Stimulated activated CD4-positive, alpha-beta T cell treated with anti-CD3 and anti-CD28 coated beads, Interleukin-4, amount 100 ng/mL, for 4 hours (primary cell): ENCODE measurements around the gene GPR137B.

ENCODE experiments used
- DNase-seq, 2 experiments: peaks; one replicate each; pipeline ENCODE4 v3.0.0-alpha.2; 2020

GPR137B gene, protein sequence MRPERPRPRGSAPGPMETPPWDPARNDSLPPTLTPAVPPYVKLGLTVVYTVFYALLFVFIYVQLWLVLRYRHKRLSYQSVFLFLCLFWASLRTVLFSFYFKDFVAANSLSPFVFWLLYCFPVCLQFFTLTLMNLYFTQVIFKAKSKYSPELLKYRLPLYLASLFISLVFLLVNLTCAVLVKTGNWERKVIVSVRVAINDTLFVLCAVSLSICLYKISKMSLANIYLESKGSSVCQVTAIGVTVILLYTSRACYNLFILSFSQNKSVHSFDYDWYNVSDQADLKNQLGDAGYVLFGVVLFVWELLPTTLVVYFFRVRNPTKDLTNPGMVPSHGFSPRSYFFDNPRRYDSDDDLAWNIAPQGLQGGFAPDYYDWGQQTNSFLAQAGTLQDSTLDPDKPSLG

GRCh38 chr1:236142253-236143103 is at the start of gene GPR137B:
GPR137B (plus strand) TSS chr1:236142539; CDS start chr1:236142623, 84 bp downstream.
- peak; percentile 56 to 70 for DNase-seq

- DNase-seq: no peak
Measured at GRCh38 chr1:236092899-236093298, 49.4 kb upstream of the GPR137B start.

DNA sequence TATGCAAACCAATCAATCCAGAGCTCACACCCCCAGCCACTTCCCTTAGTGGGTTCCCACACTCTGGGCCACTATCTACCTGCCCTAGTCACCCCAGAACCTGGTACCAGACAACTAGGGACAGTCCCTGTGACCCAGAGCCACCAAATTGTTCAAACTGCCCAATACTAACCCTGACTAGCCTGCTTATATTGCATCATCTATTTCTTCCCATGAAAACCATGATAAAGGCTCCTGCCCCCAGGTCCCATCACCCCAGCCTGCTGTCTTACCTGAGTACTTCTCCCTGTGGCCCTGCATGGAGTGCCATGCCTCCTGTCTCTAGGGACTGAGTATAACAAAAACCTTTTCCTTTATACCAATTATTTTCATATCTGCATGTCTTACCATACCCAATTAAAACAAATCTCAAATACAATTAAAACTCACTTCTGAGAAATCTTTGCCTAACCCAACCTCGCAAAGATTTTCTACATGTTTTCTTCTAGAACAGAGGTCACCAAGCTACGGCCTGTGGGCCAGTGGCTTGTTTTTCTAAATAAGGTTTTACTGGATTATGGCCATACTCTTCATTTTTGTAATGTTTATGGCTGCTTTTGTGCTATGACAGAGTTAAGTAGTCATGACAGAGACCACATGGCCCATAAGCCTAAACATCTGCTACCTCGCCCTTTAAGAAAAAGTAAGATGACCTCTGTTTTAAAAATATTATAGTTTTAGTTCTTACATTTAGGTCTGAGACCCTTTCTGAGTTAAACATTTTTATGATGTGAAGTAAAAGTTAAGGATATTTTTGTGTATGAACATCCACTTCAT is 46.4 kb upstream of the GPR137B start:
- DNase-seq: no peak

GRCh38 chr1:236096660-236097482 is 45.5 kb upstream of the GPR137B start:
- DNase-seq: peak; percentile 60 to 81

GRCh38 chr1:236098267-236098666 is 44.1 kb upstream of the GPR137B start:
- DNase-seq: no peak

DNA sequence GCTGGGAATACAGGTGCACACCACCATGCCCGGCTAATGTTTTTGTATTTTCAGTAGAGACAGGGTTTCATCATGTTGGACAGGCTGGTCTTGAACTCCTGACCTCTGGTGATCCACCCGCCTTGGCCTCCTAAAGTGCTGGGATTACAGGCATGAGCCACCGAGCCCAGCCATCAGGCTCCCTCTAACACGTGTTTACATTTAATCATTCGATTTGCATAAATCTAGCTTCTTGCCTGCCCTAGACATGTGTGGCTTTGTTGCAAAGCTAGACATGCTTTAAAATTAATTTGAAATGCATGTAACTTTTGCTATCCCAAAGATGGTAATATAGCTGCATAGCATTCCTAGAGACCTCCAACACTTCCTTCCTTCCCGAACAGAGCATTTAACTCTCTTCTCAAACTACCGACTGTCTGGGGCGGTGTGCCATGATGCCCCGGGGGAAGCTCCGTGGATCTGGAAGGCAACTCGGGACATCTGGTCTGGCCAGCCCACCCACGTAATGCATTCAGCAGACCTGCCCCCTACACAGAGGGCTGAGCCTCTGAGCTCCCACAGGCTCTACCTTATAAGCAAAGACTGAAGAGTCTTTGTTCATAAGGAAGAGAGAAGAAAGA is 42.9 kb upstream of the GPR137B start:
- DNase-seq: no peak

DNA sequence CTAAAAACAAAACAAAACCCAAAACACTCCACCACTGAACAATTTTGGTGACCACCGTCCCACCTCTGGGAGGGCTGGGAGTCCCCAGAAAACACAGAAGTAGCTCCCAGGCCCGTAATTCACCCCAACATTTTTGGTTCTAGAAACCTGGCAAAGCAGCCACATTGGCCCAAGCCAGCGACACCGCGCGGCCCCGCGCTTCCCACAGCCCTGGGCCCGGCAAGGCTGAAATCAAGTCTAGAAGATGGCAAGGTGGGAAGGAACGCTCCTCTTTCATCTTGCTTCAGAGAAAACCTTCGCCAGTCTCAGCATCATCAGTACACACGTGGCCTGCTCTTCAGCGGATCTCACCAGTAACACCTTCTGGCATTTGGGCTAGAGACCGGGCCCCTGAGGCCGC is 41.5 kb upstream of the GPR137B start:
- no peak for DNase-seq

- no peak for DNase-seq
Measured at GRCh38 chr1:236101233-236102200, 40.8 kb upstream of the GPR137B start.

DNA sequence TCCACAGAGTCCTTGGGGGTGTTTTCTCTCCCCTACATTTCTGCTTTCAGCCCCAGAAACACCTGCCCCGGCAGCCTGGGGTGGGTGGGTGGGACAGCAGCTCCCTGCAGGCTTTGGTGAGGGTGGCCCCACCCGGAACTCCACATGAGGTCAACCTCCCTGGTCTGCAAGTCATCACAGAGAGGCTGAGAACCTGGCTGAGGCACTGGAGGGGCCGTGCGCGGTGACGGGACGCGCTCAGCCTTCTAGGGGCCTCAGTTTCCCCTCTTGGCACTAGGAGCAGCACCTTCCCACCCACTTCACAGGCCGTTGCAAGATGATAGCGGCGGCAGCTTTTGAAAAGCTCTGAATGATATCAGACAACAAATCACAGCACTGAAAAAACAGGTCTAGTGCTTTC is 39.7 kb upstream of the GPR137B start:
- no peak for DNase-seq

DNA sequence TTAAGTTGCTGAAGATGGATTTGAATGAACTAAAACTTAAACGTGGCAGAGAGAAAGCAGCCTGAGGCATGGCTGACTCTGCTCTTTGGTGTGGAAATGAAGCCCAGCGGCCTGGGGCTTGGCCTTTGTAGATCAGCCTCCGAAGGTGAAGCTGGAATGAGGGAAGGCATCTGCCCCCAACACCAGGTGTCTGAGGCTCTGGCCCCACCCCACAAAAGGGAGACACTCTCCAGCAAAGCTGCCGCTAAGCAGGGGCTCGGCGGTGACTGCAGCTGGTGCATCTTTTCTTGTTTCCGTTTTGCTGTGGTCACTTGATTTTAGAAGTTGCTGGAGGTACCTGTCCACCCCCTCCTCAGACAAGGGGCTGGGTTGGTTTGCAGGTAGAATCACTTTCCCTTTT is 39.3 kb upstream of the GPR137B start:
- no peak for DNase-seq

- peak; percentile 41 to 44 for DNase-seq
Measured at GRCh38 chr1:236103646-236104218, 38.6 kb upstream of the GPR137B start.

DNA sequence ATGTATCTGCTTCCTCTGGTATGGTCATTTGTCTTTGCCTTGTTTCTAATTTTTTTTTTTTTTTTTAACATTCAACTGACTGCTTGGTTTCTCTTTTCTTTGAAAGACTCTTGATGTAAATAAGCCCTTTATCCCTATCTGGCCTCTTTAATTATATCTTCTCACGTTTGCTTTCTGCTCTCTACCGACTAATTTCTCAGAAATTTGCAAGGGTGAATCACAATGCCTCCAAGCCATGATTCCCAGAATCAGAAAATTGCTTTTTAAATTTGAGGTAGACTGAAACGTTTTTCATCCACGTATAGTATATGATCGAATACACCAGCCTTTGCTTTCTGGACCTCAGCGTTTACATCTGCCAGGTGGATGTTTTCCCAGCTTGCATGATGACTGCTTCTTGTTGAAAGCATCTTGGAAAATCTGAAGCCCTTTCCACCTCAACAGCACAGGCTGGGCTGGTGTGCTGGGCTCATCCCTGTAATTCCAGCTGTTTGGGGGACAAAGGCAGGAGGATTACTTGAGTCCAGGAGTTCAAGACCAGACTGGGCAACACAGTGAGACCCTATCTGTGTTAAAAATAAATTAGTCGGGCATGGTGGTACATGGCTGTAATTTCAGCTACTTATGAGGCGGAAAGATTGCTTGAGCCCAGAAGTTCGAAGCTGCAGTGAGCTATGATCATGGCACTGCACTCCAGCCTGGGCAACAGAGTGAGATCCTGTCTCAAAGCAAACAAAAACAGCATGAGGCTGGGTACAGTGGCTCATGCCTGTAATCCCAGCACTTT is 35.0 kb upstream of the GPR137B start:
- no peak for DNase-seq

GRCh38 chr1:236108027-236108648 is 34.2 kb upstream of the GPR137B start:
- no peak for DNase-seq

DNA sequence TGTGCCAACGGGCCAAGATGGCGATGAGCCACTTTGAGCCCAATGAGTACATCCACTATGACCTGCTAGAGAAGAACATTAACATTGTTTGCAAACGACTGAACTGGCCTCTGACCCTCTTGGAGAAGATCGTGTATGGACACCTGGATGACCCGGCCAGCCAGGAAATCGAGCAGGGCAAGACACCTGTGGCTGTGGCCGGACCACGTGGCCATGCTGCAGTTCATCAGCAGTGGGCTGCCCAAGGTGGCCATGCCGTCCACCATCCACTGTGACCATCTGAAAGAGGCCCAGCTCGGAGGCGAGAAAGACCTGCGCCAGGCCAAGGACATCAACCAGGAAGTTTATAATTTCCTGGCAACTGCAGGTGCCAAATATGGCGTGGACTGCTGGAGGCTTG is 32.2 kb upstream of the GPR137B start:
- no peak for DNase-seq

DNA sequence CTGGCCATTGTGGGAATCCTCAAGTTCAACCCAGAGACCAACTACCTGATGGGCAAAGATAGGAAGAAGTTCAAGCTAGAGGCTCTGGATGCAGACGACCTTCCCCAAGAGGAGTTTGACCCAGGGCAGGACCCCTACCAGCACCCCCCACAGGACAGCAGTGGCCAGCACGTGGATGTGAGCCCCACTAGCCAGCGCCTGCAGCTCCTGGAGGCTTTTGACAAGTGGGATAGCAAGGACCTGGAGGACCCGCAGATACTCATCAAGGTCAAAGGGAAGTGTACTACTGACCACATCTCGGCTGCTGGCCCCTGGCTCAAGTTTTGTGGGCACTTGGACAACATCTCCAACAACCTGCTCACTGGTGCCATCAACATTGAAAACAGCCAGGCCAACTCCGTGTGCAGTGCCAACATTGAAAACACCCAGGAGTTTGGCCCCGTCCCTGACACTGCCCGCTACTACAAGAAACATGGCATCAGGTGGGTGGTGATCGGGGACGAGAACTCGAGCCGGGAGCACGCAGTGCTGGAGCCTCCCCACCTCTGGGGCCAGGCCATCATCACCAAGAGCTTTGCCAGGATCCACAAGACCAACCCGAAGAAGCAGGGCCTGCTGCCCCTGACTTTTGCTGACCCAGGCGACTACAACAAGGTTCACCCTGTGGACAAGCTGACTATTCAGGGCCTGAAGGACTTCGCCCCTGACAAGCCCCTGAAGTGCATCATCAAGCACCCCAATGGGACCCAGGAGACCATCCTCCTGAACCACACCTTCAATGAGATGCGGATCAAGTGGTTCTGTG is 30.6 kb upstream of the GPR137B start:
- DNase-seq: no peak

DNA sequence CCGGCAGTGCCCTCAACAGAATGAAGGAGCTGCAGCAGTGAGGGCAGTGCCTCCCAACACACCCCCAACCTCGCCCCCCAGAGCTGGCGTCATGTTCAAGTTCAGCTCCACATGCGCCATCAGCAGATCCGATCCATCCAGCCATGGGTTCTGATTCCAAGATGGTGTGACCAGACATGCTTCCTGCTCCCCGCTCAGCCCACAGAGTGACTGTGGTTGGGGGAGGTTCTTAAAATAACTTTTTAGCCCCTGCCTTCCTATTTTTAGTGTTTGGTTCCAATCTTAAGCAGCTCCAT is 30.1 kb upstream of the GPR137B start:
- DNase-seq: no peak

- DNase-seq: no peak
Measured at GRCh38 chr1:236113324-236114032, 28.9 kb upstream of the GPR137B start.
